Astrocyte of the spinal cord (primary cell): ENCODE data around the gene SMAD3.
A peak's percentile ranks its signal among the peaks of the same experiment; 100 is the strongest.

Experiments
- DNase-seq: peaks from one replicate; pipeline ENCODE4 v3.0.0; 2011; ENCODE audit warnings: low read depth, low spot score
- H3K4me3 ChIP-seq: 2 replicates; pipeline ENCODE4 v1.5.1; 2011; ENCODE audit warnings: low read depth, mild to moderate bottlenecking, low read length, moderate library complexity
- in situ Hi-C: cut with HindIII; loops from 2 replicates; pipeline ENCODE4 v1.10.0; 2017; ENCODE audit warnings: low sequenced_read_pairs
- TF ChIP-seq, protein P1 (sequence below): IDR thresholded peaks from 2 replicates; pipeline ENCODE4 v1.5.1; 2012; ENCODE audit warnings: low read depth, mild to moderate bottlenecking, low read length, inconsistent platforms

SMAD3 gene

DNA sequence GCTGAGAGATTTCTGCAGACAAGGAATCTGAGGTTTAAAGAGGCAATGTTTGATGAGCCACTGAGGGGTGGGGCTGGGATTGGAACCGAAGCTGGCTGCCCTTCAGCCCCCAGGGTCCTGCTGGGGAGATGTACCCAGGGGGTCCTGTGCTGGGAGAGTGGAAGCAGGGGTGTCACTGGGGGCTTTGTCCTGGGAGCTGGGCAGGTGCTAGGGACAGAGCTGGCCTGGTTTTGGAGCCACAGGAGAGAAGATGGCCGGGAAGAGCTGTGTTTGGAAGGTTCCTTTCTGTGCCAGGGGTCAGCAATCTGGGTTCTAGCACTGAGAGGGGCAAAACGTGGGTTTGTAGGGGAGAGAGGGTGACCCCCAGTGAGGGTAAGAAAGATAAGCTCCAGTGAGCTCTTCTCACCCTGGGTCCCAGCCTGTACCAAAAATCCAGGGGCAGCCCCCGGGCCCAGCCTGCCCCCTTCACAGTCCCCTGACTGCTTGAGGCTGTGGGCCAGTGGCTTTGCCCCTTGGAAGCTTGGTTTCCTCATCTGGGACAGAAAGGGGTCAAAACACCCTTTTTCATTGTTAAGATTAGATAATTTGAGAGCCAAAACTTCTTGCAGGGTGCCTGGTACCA is 69.6 kb downstream of the SMAD3 start:
- H3K4me3 ChIP-seq: no peak overlapping the region

DNA sequence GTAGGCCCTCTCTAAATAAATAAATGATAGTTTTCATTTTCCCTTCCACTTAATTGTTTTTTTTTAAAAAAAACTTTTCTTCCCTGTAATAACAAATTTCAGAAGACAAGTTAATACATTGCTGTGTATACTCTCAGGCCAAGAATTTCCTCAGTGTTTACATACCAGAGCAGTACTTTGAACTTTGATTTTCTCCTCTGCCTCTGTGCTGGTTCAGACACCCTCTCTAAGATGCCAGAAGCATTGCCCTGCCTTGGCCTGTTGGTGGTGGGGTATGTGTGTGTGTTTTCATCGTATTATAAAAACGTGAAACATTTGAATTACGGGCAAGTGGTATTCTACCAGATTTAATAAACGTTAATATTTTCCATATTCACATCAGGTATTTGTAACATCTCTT is 70.1 kb downstream of the SMAD3 start:
- H3K4me3 ChIP-seq: no peak overlapping the region
- DNase-seq: peak; percentile 66
- in situ Hi-C loops: no loop called here
- TF ChIP-seq, protein P1, sequence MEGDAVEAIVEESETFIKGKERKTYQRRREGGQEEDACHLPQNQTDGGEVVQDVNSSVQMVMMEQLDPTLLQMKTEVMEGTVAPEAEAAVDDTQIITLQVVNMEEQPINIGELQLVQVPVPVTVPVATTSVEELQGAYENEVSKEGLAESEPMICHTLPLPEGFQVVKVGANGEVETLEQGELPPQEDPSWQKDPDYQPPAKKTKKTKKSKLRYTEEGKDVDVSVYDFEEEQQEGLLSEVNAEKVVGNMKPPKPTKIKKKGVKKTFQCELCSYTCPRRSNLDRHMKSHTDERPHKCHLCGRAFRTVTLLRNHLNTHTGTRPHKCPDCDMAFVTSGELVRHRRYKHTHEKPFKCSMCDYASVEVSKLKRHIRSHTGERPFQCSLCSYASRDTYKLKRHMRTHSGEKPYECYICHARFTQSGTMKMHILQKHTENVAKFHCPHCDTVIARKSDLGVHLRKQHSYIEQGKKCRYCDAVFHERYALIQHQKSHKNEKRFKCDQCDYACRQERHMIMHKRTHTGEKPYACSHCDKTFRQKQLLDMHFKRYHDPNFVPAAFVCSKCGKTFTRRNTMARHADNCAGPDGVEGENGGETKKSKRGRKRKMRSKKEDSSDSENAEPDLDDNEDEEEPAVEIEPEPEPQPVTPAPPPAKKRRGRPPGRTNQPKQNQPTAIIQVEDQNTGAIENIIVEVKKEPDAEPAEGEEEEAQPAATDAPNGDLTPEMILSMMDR: peak; percentile 16

More for the DNA sequence above, 69.6 kb downstream of the SMAD3 start:
- in situ Hi-C loops: no loop called here
- DNase-seq: no peak
- TF ChIP-seq, protein P1: no peak

DNA sequence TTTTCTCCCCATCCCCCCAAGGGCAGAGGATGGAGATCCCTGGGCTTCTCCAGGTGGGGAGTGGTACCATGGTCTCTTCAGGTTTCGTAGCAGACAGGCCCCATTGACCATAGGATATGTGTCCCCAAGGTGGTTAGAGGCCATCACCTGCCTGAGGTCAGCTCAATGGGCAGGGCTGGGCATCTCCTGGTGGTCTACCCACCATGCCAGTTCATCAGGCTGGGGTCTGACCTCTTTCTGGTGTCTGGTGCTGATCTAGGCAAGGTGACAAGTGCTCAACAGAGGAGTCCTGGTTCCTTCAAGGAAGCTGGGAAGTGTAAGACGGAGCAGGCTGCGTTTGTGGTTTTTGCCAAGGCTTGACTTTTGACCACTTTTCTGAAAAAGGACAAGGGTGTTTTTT is 71.4 kb downstream of the SMAD3 start:
- no peak for DNase-seq
- TF ChIP-seq, protein P1: no peak
- no peak overlapping the region for H3K4me3 ChIP-seq
- in situ Hi-C loops: no loop called here

DNA sequence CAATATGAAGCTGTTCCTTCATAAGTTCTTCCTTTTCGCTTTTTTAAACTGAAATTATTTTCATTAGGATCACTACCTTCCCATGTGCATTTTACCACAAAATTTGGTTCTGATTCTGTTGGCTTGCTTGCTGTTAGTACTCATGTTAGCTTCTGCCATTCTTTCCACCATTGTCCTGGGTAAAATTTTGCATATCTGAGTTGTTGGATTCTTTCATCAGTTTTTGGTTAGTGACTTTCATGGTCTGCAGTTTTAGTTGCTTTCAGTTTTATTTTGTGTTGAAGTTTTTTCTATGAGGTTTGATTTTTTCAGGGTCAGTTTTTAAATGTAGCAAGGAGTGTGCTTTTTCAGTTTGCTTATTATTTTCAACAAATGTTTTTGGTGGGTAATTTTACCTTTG is 71.9 kb downstream of the SMAD3 start:
- no peak overlapping the region for H3K4me3 ChIP-seq
- in situ Hi-C loops: no loop called here
- no peak for DNase-seq
- TF ChIP-seq, protein P1: no peak

DNA sequence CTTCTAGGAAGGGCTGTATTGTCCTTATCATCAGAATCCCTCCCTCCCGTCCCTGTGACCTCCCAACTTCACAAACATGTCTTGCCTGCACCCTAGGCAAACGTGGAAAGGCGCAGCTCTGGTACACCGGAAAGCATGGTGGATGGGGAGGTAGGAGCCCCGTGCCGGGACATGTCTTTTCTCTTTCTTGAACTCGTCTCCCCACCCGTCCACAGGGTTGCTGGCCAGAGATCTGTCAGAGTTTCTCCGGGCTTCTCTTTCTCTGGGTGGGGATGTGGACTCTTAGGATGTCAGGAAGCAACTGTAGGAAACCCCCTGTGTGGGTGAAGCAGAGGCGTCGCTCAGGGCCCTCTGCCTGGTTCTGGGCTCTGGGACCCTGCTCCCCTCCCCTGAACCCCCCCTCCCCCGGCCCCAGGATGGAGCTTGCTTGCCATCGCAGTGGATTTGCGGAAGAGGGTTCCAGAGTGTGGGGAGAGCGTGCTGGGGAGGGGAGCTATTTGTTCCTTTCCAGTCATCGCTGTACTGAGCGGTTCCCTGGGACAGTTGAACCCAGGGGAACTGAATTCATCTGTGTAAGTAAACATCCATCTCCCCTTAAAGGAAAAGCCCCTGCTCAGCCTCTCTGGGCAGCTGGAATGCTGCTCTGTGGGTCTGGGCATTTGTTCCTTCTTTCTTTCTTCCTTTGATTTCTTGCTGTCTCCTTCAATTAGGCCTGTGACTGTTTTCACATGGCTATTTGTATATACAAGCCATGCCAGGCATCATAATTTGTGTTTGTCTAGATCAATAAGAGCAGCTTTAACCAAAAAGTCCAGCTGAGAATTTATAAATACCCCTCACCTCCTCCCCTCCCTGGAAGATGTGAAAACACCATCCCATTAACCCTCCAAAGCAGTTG is 72.8 kb downstream of the SMAD3 start:
- DNase-seq: peak; percentile 57
- in situ Hi-C loops: no loop called here
- TF ChIP-seq, protein P1: no peak
- H3K4me3 ChIP-seq: no peak overlapping the region

DNA sequence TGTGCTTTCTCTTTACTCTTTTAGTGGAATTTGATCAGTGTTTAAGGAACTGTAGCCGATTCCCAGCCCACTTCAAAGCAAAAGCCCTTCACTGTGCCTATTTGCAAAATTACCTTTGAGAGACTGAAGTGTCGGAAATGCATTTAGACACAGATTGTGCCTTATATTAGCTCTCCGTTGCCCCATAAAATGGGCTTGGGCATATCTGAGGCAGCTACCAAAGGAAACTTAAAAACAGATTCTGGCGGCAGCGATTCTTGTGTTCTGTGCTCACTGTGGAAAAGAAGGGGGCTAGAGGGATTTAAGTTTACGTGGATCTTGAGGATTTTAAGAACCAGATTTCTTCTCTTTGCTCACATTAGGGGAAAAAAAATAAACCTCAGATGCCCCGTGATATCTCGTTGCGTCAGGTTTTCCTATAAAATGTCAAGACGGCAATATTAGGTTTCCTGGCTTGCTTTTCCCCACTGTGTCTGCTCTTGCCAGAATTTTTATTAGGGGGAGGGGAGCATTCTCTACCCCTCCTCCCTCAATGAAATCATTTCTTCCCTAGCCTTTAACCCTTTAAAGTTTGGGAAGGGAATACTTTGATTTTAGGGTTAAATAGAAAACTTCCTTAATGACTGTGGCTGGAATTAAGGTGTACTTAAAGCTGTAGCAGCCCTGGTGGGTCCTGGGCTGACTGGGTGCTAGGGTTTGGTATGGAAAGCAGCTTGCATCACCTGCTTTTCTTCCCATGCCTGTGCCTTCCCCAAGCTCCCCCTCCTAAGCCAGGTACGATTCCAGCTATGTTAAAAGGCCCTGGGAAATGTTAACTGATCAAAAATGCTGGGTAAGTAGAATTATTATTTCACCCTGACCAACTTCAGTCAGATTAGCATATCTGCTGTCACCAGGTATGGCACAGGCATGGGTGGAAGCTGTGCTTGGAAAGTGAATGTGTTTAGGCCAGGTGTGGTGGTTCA is 73.8 kb downstream of the SMAD3 start:
- TF ChIP-seq, protein P1: no peak
- no peak overlapping the region for H3K4me3 ChIP-seq
- in situ Hi-C loops: no loop called here
- DNase-seq: no peak
